Activated CD4-positive, alpha-beta T cell treated with anti-CD3 and anti-CD28 coated beads for 36 hours (primary cell): Measurements from ENCODE around the gene C6orf136. TPM values are rescaled to one million over a fixed set of nuclear protein-coding genes. Genes with fewer than 3 reads are reported as not detected.

Experiments
- ATAC-seq: fragments of 200-7000 bp; cut with Tn5 transposase; one replicate; pipeline ENCODE4 v1.10.0; 2021; ENCODE audit warnings: mild to moderate bottlenecking, moderate library complexity
- CTCF ChIA-PET: fragments of 350-600 bp; sonication (Branson Sonifier 250); formaldehyde crosslinking; loops from one replicate; lab custom pipeline; 2021; ENCODE audit warnings: antibody characterized with exemption; lab: Charles Lee
- POLR2A ChIA-PET: fragments of 350-600 bp; sonication (Branson Sonifier 250); formaldehyde crosslinking; loops from one replicate; lab custom pipeline; 2021; ENCODE audit warnings: antibody characterized with exemption, inconsistent platforms; lab: Charles Lee
- DNase-seq: peaks from one replicate; pipeline ENCODE4 v3.0.0-alpha.2; 2020
- H3K27ac Mint-ChIP-seq: one replicate; pipeline ENCODE4 v1.8.0; 2021; ENCODE audit warnings: mixed read lengths
- H3K27me3 Mint-ChIP-seq: one replicate; pipeline ENCODE4 v1.8.0; 2021; ENCODE audit warnings: mixed read lengths
- H3K36me3 Mint-ChIP-seq: one replicate; pipeline ENCODE4 v1.8.0; 2021; ENCODE audit warnings: low read depth, mixed read lengths
- H3K4me1 Mint-ChIP-seq: one replicate; pipeline ENCODE4 v1.8.0; 2021; ENCODE audit warnings: mixed read lengths
- H3K4me3 Mint-ChIP-seq: one replicate; pipeline ENCODE4 v1.8.0; 2021; ENCODE audit warnings: mild to moderate bottlenecking, moderate library complexity, mixed read lengths
- H3K9me3 Mint-ChIP-seq: one replicate; pipeline ENCODE4 v1.8.0; 2021; ENCODE audit warnings: low read depth, mixed read lengths
- intact Hi-C, 2 experiments: fragments of 100-400 bp; cut with DNase I in 1 of 2; cut with micrococcal nuclease in 1 of 2; formaldehyde crosslinking; loops; one replicate each; pipeline versions ENCODE4 v1.14.2 to v1.15.1; 2022 to 2024; cut with DNase I, micrococcal nuclease
- total RNA-seq, 2 experiments: library from RNA; stranded (reverse); gene quantifications; one replicate each; pipeline ENCODE4 v1.2.3, GENCODE V29; 2021

C6orf136 gene
- total RNA-seq, 2 experiments from 2014 or later, result 26.5 to 30.8 TPM

DNA sequence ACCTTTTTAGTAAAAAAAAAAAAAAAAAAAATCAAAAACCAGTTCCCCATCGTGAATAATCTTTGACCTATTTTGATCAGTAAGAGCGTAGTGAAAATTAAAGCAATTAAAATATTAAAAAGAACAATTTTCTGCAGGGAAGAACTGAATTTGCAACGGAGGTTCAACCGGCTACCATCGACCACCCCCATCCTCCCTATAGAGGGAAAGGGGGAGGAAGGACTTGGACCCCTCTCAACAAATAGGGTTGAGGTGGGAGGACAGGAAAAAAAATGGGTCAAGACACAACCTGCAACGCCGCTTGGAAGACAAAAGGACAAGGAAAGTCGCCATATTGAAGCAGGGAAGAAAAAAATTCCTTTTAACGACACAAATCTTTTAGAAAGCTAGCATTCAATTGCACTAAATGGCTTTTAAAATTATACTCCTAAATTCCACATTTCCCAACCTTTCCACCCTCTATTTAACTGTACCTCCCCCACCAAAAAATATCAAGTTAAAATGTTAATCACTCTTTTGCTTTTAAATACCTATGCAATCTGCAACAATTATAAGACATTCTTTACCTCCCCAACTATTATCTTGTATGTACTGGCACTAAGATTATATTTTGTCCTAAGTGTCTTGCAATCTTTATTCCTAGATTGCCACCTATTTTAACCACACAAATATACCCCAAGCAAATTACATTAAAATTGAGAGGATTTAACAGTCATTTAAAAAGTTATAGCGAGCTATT, 31.5 kb upstream of the C6orf136 start:
- CTCF ChIA-PET, result interaction anchor here (0.6 to 3.8 kb wide), 16 partner anchors 17 to 899 kb away, joined by 3 to 39 read pairs (median 4); partner anchors contain the start of genes DHX16 and MDC1
- ATAC-seq, result no peak
- intact Hi-C loops, result loop anchor here (2.0 to 10.0 kb wide), 8 partner anchors 57 to 1049 kb away; partner anchors contain the start of genes ATP6V1G2 (in 1 of the 2), C6orf47 (in 1 of the 2), CSNK2B (in 1 of the 2) and DDX39B (in 1 of the 2)
- POLR2A ChIA-PET, result interaction anchor here (0.6 to 2.1 kb wide), 26 partner anchors 10 to 1049 kb away, joined by 3 to 28 read pairs (median 4); partner anchors contain the start of genes ABCF1, C6orf136, DDX39B and DHX16
- Mint-ChIP-seq H3K27me3 (no peaks in the 10 kb centered on the region), H3K4me3 (peak overlapping the region; percentile 97), H3K4me1 (peaks cover 49% of the 10 kb centered on the region), H3K36me3 (peaks cover 83% of the 10 kb centered on the region), H3K27ac (peak overlapping the region; percentile 98), H3K9me3 (no peaks in the 10 kb centered on the region)
- peak; percentile 41 for DNase-seq

DNA sequence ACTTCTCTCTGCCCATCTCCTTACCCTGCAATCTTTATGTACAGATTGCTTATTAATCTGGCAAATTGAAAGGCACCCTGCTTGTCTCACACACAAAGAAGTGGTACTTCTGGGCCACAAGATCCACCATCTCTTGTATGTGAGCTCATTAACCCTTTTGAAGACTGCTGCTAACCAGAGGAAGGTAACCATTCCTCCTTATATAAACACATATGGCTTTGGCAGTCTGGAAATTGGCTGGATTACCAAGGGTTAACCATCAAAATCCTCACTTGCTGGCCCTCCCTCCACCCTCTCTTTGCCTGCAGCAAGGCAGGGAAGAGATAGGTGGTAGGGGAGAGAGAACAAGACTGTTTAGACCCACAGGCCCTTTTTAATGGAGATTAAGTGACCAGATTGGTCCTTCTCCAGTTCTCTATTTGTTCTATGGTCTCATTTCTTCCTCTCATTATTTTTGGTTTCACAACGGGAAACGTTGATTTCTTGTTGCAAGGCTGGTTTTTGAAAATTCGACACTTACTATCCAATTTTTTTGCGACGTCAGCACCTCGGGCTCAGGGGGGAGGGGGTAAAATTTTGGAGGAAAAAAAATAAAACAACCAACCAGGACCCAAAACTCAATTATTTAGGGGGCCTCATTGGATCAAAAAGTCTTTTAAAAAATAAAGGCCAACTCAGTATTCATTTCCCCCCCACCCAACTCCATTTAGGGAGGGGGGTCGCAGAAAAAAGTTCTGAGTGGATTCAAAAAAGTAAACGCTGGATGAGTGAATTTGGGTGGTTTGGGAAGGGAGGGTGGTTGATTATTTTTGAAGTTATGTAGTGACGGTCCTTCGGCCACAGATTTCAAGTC, 30.7 kb upstream of the C6orf136 start:
- ATAC-seq, result no peak
- POLR2A ChIA-PET, result interaction anchor here (0.6 to 2.1 kb wide), 16 partner anchors 10 to 204 kb away, joined by 3 to 28 read pairs (median 6); partner anchors contain the start of genes ABCF1, C6orf136, DHX16 and MDC1

DNA sequence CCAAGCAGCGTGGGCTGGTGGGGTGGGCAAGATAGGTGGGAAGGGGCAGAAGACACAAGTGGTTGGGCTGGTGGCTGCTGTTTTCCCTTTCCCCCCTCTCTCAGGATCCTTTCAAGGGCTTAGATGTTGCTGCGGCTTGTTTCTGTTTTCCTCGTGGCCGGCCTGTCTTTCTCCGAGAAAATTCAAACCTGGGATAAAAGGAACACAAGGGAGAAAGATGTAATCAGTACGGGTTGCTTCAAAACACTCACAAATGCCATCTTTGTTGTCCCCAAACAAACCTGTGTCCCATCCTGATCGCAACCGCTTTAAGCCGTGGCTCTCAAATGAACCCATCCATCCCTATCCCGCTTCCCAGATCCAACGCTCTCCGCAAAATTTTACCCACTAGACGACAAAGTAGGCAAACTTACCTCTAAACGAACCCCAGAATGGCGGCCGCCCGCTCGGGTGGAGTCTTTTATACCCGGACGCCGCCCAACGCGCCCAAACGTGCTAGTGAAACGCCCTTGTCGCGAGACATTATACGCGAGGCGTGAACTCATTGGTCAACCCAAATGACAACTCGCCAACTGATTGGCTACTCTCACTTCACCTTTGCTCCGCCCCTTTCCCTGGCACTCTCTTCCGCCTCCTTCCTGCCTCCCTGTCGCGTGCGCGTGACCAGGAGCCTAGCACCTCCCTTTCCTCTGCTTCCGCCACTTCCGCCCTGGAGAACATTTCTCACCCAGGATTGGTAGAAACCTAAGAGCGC, 29.9 kb upstream of the C6orf136 start, which contains the start of gene PPP1R10:
Gene PPP1R10 (minus strand): TSS at position 433 of the 754 bp plus-strand sequence. CDS start 7,299 bp downstream, outside the sequence.
- ATAC-seq (peak; percentile 77), DNase-seq (peak; percentile 99)
- intact Hi-C loops, result loop anchor here (1.0 to 10.0 kb wide), 24 partner anchors 9 to 1048 kb away; partner anchors contain the start of genes ABCF1 (in 2 of the 2), C6orf136 (in 2 of the 2), GNL1 (in 2 of the 2) and MDC1 (in 2 of the 2)
- Mint-ChIP-seq H3K27me3 (no peaks in the 10 kb centered on the region), H3K27ac (peak within 1 kb of the TSS; percentile 98), H3K4me3 (peak within 1 kb of the TSS; percentile 97), H3K4me1 (peaks cover 40% of the 10 kb centered on the region), H3K9me3 (no peaks in the 10 kb centered on the region), H3K36me3 (peaks cover 76% of the 10 kb centered on the region)
- CTCF ChIA-PET, result interaction anchor here (0.5 to 2.4 kb wide), 8 partner anchors 19 to 212 kb away, joined by 3 to 11 read pairs (median 4); partner anchors contain the start of gene DHX16
- POLR2A ChIA-PET, result interaction anchor here (0.6 to 1.7 kb wide), 6 partner anchors 33 to 114 kb away, joined by 3 to 5 read pairs (median 4); partner anchors contain the start of genes ABCF1, DHX16 and MDC1

More for the DNA sequence above, 30.7 kb upstream of the C6orf136 start:
- DNase-seq, result peak; percentile 26
- Mint-ChIP-seq H3K4me3 (peak overlapping the region; percentile 97), H3K27ac (peak overlapping the region; percentile 98), H3K9me3 (no peaks in the 10 kb centered on the region), H3K36me3 (peaks cover 79% of the 10 kb centered on the region), H3K27me3 (no peaks in the 10 kb centered on the region), H3K4me1 (peaks cover 46% of the 10 kb centered on the region)
- CTCF ChIA-PET, result interaction anchor here (0.7 to 1.7 kb wide), 4 partner anchors 56 to 115 kb away, joined by 3 to 9 read pairs (median 8); partner anchors contain the start of genes DHX16 and MDC1
- intact Hi-C loops, result loop anchor here (2.0 to 10.0 kb wide), 11 partner anchors 57 to 1049 kb away; partner anchors contain the start of genes DHX16 (in 2 of the 2), ATP6V1G2 (in 1 of the 2), C6orf47 (in 1 of the 2) and CSNK2B (in 1 of the 2)

DNA sequence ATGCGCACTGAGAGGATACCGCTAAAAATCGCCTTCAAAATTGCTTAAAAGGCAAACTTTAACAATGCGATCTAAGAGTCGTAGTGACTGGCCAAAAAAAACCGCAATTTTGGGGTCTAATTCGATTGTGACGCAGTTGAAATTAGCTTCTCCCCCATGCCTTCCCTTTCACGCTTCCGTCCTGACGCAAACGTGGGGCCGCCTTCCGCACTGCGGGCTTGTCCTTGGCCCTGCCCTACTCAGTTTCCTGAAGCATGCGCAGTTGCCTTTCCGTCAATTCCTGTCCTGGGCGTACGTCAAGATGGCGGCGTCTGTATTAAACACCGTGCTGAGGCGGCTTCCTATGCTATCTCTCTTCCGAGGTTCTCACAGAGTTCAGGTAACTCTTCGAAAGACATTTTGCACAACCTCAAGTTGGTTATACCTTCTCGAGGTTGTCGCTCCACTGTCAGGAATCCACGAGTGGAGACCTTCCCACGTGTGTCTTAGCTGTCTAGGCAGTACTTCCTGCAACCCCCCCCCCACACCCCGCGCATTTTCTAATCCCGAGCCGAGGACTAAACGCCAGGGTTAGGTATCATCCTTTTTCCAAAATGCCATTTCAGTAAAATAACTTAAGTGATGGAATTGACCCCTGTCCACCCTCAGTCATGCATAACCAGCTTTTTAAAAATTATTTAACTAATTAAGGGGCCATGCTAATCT, 29.2 kb upstream of the C6orf136 start, which contains the start of gene MRPS18B:
Gene MRPS18B (plus strand): TSS at position 276 of the 705 bp plus-strand sequence. CDS start 26 bp downstream, at position 302.
- POLR2A ChIA-PET, result interaction anchor here (0.6 to 1.7 kb wide), 12 partner anchors 9 to 390 kb away, joined by 3 to 6 read pairs (median 4); partner anchors contain the start of genes ABCF1, ATAT1, DHX16 and MDC1
- peaks cover 75% of the 10 kb centered on the region for H3K36me3 Mint-ChIP-seq
- H3K4me1 Mint-ChIP-seq, result peaks cover 35% of the 10 kb centered on the region
- CTCF ChIA-PET, result interaction anchor here (0.5 to 2.4 kb wide), 14 partner anchors 12 to 211 kb away, joined by 3 to 11 read pairs (median 4); partner anchors contain the start of genes C6orf136, DHX16 and PRR3
- intact Hi-C loops, result loop anchor here (1.0 to 10.0 kb wide), 24 partner anchors 9 to 1047 kb away; partner anchors contain the start of genes ABCF1 (in 2 of the 2), C6orf136 (in 2 of the 2), GNL1 (in 2 of the 2) and MDC1 (in 2 of the 2)
- peak within 1 kb of the TSS; percentile 98 for H3K27ac Mint-ChIP-seq
- no peaks in the 10 kb centered on the region for H3K27me3 Mint-ChIP-seq
- peak within 1 kb of the TSS; percentile 97 for H3K4me3 Mint-ChIP-seq
- no peaks in the 10 kb centered on the region for H3K9me3 Mint-ChIP-seq
- DNase-seq (peak; percentile 98), ATAC-seq (peak; percentile 81)

DNA sequence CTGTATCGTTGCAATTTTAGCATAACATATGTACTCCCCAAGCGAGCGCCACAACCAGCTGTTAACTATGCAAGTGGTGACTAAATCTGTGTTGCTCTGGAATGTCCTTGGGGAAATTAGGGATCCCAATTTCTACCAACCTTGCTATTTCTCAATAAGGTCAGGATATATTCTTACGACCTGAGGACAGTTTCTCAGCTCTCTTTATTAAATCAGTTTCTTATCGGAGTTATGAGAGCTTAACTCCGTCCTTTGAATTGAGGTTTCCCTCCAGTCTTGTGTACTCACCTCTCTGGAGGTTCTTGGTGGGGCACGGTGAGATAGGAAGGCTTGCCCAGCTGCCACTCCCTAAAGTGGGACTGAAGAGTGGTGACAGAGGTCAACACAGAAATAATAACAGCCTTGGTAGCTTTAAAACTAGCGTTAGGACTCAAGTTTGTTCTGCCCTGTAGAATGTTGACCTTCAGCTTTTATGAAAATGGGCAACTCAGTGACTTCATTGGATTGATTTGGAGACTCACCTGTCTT, 28.6 kb upstream of the C6orf136 start:
- H3K9me3 Mint-ChIP-seq, result no peaks in the 10 kb centered on the region
- H3K4me3 Mint-ChIP-seq, result peak overlapping the region; percentile 97
- intact Hi-C loops, result loop anchor here (5.0 to 10.0 kb wide), 6 partner anchors 194 to 1046 kb away; partner anchors contain the start of genes ATP6V1G2 (in 1 of the 2), C6orf47 (in 1 of the 2), CSNK2B (in 1 of the 2) and DDX39B (in 1 of the 2)
- ChIA-PET CTCF (interaction anchor here (0.6 to 2.4 kb wide), 13 partner anchors 11 to 135 kb away, joined by 3 to 11 read pairs (median 4); partner anchors contain the start of genes C6orf136, DHX16 and PRR3), POLR2A (interaction anchor here (0.6 to 1.7 kb wide), 7 partner anchors 8 to 390 kb away, joined by 3 to 6 read pairs (median 3); partner anchors contain the start of genes ABCF1, ATAT1 and DHX16)
- DNase-seq (no peak), ATAC-seq (no peak)
- peak overlapping the region; percentile 98 for H3K27ac Mint-ChIP-seq
- H3K4me1 Mint-ChIP-seq, result peaks cover 29% of the 10 kb centered on the region
- peaks cover 73% of the 10 kb centered on the region for H3K36me3 Mint-ChIP-seq
- H3K27me3 Mint-ChIP-seq, result no peaks in the 10 kb centered on the region

DNA sequence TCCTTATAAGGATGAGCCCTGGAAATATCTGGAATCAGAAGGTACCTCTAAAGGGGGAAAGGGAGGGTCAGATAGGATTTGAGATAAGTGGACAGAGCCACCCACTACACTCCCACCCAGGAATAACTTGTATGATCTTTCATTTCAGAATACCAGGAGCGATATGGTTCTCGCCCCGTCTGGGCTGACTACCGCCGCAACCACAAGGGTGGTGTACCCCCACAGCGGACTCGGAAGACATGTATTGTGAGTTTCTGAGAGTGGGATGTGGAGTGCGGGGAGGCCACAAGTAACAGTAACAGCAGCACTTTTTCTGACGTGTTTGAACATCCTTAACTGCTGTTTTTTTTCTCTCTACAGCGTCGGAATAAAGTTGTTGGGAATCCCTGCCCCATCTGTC, 27.4 kb upstream of the C6orf136 start:
- POLR2A ChIA-PET, result interaction anchor here (0.6 kb wide), 1 partner anchor 109 kb away, joined by 3 read pairs; no protein-coding TSS in a partner anchor
- H3K36me3 Mint-ChIP-seq, result peaks cover 69% of the 10 kb centered on the region
- no peak for ATAC-seq

DNA sequence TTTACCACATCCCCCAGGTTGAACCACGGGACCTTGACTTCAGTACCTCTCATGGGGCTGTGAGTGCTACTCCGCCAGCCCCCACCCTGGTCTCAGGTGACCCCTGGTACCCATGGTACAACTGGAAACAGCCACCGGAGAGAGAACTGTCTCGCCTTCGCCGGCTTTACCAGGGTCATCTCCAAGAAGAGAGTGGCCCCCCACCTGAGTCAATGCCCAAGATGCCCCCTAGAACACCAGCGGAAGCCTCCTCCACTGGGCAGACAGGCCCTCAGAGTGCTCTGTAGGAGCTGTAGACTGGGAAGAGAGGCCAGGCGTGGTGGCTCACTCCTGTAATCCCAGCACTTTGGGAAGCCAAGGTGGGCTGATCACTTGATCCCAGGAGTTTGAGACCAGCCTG, 21.4 kb upstream of the C6orf136 start:
- H3K27me3 Mint-ChIP-seq, result no peaks in the 10 kb centered on the region
- intact Hi-C loops, result loop anchor here in 1 of 2 experiments (1.0 kb wide), 1 partner anchor 462 kb away; no protein-coding TSS in a partner anchor
- H3K4me3 Mint-ChIP-seq, result no peak overlapping the region
- H3K4me1 Mint-ChIP-seq, result peaks cover 25% of the 10 kb centered on the region
- H3K36me3 Mint-ChIP-seq, result peaks cover 53% of the 10 kb centered on the region
- H3K9me3 Mint-ChIP-seq, result no peaks in the 10 kb centered on the region
- ATAC-seq (no peak), DNase-seq (no peak)
- ChIA-PET CTCF (interaction anchor here (0.7 to 1.3 kb wide), 2 partner anchors 97 to 106 kb away, joined by 3 to 6 read pairs; no protein-coding TSS in a partner anchor), POLR2A (no interaction called here)
- no peak overlapping the region for H3K27ac Mint-ChIP-seq

More for the DNA sequence above, 27.4 kb upstream of the C6orf136 start:
- peaks cover 18% of the 10 kb centered on the region for H3K4me1 Mint-ChIP-seq
- no peaks in the 10 kb centered on the region for H3K27me3 Mint-ChIP-seq
- intact Hi-C loops, result loop anchor here (5.0 to 10.0 kb wide), 6 partner anchors 193 to 1045 kb away; partner anchors contain the start of genes ATP6V1G2 (in 1 of the 2), C6orf47 (in 1 of the 2), CSNK2B (in 1 of the 2) and DDX39B (in 1 of the 2)
- DNase-seq, result no peak
- H3K4me3 Mint-ChIP-seq, result peak overlapping the region; percentile 97
- H3K9me3 Mint-ChIP-seq, result no peaks in the 10 kb centered on the region
- CTCF ChIA-PET, result interaction anchor here (1.3 to 2.4 kb wide), 3 partner anchors 22 to 104 kb away, joined by 4 to 11 read pairs (median 5); no protein-coding TSS in a partner anchor
- peak overlapping the region; percentile 98 for H3K27ac Mint-ChIP-seq
